GM19467 (cell line): ENCODE data around the gene RAB31.

Experiments
- ATAC-seq: cut with Tn5 transposase; IDR thresholded peaks from one replicate; pipeline ENCODE4 v1.9.1; 2021; ENCODE audit warnings: mild to moderate bottlenecking, moderate library complexity; ENCODE audit not compliant: unreplicated experiment

Gene RAB31

DNA sequence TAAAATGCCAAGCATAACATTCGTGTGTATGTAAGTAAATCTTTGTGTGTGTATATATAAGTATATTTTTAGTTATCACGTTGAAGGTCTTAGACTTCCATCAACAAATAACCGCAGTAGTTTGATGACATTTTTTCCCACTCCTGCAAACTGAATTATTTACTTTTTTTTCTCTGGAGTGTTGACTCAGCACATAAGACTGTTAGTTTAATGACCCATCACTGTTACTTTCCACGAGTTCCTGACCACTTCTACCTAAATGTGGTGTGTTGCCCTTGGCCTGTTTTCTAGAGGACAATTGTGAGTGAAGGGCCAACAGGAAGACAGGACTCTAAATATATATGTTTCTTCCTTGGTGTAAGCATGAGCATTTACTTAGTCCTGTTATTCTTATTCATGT lies 106.3 kb downstream of the RAB31 start:
- no peak for ATAC-seq

DNA sequence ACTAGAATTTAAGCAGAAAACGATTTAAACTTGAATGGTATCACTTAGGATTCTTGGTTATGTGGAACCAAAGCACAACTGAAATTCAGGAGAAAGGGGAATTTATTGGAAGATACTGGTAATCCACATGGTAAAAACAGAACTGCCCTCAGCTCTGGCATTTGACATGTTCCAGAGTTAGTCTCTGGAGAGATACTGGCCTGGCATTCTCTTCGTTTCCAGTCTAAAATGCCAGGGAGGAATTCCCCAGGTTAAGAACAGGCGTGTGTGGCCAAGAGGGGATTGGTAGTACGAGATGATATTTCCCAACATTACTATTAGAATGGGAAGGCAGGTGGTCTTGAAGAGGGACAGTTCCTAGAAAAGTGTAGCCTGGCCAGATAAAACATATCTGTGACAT lies 109.2 kb downstream of the RAB31 start:
- ATAC-seq = no peak

- no peak for ATAC-seq
These were observed 109.8 kb downstream of the RAB31 start for GRCh38 chr18:9817725-9818422.

- no peak for ATAC-seq
These were observed 110.3 kb downstream of the RAB31 start for GRCh38 chr18:9818423-9818734.

DNA sequence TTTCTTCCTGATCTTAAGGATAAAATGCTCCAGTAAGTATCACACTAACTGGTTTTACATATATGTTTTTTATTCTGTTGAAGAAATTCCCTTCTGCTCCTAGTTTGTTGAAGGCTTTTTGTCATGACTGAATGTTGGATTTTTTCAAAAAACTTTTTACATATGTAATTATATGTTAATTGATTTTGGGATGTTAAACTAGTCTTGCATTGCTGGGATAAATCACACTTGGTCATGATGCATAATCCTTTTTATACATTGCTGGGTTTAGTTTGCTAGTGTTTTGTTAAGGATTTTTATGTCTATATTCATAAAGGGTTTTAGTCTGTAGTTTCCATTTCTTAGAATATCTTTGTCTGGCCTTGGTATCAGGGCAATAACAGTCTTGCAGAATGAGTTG lies 112.0 kb downstream of the RAB31 start:
- ATAC-seq = no peak

DNA sequence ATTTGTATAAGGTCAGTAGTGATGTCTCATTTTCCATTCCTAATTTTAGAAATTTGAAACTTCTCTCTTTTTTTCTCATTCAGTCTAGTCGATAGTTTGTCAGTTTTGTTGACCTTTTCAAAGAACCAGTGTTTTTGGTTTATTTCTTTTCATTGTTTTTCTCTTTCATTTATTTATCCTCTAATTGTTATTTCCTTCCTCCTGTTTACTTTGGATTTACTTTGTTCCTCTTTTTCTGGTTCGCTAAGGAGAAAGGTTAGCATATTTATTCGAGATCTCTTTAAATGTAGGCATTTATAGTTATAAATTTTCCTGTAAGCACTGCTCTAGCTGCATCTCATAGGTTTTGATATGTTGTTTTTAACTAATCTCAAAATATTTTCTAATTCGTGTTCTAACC lies 112.6 kb downstream of the RAB31 start:
- no peak for ATAC-seq

- ATAC-seq = no peak
These were observed 114.6 kb downstream of the RAB31 start for GRCh38 chr18:9822587-9823185.

DNA sequence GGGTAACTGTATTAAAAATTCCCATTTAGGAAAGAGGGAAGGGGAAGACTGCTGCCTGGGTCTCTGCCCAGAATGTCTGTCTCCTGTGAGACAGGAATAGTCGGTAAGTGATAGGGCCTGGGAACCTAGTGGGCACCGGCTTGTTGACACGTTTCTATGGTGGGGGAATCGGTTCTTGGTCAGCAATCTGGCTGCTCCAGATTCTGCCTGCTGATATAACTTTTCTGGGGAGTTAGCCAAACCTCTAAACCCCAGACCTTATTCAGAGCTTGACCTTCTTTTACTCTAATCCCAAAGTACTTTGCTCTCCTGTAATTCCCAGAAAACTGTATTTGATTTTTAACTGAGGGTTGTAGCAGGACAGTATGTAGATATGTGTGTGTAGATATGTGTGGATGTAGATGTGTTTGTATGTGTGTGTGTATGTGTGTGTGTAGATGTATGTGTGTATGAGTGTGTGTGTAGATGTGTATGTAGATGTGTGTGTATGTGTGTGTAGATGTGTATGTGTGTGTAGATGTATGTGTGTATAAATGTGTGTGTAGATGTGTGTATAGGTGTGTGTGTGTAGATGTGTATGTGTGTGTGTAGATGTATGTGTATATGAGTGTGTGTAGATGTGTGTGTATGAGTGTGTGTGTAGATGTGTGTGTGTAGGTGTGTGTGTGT lies 115.8 kb downstream of the RAB31 start:
- ATAC-seq = no peak

DNA sequence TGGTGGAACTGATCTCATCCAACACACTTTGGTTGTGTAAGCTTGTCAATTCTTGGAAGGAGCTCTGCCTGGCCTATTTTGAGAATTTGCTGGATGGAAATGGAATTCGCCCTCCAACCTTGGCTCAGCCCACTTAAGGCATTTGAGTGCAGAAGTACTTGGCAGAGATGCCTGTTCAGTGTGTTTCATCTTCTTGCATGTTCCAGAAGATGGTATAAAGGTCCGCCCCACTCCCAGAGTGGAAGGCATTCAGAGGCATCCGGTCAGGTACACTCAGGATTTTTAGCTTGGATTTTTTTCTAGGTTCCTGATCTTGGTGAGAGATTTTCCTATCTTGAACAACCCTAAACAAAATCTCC lies 116.4 kb downstream of the RAB31 start:
- ATAC-seq = no peak

- ATAC-seq = no peak
These were observed 116.9 kb downstream of the RAB31 start for GRCh38 chr18:9824952-9825371.

DNA sequence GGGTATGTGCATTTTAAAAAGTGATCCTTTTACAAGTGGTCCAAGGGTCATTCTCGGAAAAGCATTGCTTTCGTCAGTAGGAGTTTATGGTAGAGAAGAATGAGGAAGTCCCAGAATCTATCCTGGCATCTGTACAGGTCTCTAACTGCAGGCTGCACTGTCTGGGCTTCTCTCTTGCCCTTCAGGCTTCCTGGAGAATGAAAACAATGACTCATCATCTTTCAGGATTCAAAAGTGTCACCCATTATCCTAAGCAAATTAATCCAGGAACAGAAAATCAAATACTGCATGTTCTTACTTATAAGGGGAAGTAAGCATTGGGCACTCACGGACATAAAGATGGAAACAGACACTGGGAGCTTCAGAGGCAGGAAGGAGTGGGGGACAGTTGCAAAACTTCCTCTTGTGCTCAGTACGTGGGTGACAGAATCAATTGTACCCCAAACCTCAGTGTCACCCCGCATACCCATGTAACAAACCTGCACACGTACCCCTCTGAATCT lies 117.5 kb downstream of the RAB31 start:
- ATAC-seq = no peak

DNA sequence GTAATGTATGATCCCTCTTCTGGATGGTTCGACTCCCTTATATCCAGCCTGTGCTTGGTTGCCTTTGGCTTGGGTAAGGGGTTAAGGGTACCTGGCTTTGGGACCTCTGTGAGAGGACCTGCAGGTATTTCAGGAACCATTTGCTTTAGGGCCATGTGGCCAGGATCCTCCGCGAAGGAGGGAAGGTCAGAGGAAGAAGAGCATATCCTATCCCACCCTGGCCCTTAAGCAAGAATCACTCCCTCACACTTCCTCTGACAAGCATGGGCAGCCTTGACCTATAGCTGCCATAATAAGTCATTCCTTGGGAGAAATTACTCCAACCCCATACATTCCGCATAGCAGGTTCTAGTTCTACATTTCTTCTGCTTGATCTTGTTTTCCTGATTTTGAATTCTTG lies 118.6 kb downstream of the RAB31 start:
- ATAC-seq = no peak

DNA sequence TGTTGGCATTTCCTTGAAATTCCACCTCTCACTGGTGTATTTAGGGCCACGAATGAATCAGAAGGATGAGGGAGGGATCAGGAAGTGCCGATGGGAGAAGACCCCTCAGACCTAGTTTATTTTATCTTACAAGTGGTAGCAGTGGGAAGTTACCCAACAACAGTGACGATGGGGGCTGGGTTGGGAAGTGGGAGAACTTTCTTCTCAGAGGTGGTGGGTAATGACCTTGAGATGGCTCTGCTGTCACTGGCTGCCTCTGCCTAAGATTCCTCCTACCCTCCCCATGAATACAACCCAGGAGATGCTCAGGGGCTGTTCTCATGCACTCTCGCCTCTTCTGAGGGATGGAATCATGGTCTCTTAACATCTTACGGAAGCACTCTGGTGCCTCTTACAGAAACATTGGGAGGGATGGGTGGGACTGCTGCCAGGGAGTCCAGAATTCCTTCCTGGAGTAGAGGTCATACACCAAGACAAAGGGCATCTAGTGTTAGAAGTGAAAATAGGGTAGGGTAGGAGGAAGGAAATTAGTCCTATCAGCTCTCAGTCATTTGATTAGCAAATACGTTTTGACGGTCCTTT lies 119.2 kb downstream of the RAB31 start:
- no peak for ATAC-seq

DNA sequence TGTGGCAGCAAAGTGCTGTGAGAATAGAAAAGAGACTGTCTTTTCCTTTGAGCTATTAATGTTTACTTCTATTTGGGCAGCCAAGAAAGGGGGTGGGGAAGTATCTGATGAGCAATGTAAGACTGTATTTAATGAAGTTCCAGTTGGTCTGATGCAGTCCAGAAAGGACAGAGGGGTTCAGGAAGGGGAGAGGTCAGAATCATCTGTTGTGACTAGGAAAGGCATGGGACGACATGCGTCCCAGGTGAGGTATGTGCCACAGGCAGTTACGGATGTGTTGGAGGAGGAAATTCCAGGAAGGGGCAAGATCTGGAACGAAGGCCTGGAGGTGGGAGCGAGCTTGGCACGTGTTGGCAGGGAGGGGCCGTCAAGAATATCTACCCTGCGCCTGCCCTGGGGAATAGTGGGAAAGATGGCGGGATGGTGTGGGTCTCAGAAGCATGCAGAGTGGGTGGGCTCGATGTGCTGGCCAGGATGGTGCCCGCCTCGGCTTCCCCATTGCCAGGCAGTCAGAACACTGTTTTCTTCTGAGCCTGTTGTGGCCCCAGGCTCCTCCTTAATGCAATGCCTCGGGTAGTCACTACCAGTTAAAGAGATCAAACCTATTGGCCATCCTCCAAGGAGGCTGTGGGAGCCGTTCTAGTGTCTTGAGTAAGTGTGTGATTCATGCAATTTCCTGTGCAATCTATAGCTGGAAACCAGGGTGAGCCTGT lies 119.8 kb downstream of the RAB31 start:
- ATAC-seq = no peak

- ATAC-seq = no peak
These were observed 120.7 kb downstream of the RAB31 start for GRCh38 chr18:9828506-9829396.

DNA sequence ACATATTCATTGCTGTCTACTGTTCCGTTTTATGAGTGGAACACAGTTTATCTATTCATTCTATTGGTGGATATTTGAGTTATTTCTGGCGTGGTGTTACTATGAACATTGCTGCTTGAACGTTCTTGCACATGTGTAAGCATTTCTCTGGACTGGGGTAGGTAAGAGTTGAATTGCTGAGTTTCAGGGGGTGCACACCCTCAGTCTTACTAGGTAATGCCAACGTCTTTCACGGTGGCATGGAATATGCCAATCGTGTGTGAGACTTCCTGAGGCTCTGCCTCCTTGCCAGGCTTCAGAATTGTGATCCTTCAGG lies 121.3 kb downstream of the RAB31 start:
- ATAC-seq = no peak

DNA sequence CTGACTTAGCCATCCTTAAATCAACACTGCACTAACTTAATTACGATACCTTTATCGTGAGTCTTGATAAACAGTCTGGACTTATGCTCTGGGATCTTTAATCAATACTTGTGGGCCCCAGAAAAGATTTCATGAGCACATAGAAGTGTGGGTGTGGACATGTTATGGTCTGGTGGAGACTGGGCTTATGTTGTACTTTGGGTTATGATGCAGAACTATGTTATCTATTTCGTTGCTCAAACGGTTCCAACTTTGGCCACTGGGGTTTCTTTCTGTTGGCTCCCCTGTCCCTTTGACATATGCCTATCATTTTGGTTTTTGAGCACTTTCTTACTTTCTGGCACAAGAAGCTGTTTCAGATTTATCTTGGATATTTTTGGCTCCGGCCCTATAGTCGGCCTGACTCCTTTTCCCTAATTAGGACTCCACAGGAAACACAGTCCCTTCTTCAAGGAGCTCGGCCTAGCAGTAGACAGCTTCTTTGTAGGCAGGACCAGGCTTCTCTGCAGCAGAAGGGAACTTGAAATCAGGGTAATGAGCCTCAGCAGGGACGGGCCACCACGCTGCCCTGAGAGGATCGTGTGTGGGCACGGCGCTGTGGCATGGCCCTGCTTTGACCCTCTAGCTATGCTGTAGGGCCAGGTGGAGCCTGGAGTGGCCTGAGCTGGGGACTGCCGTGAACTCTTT lies 123.1 kb downstream of the RAB31 start:
- no peak for ATAC-seq

DNA sequence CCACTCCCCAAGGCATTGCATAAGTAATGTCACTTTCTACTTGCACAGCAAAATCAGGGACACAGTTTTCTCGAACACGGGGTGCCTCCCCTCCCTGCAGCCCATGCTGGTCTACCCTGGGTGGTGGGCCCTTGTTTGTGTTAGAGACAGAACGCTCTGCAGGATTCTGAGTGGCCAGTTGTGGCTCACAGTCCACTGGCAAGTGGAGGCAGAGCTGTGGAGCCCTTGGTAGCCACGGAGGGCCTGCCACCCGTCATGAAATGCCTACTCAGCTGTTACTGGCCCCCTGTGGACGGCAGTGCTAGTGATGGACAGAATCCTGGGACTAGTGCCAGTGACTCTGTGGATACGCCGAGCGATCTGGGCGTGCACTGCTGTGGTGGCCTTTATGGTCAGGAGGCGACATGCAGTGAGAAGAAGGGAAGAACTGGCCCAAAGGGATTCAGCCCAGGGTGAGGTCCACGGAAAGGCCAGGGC lies 123.7 kb downstream of the RAB31 start:
- no peak for ATAC-seq

- no peak for ATAC-seq
These were observed 124.8 kb downstream of the RAB31 start for GRCh38 chr18:9832871-9833270.

GRCh38 chr18:9834551-9834950 lies 126.5 kb downstream of the RAB31 start:
- no peak for ATAC-seq
